ENCODE results near the gene RLN1.
"Not testable (repeated sequence)": the region's sequence is repeated elsewhere in the genome, so short reads cannot be mapped to it uniquely, and the experiment has no call there.

RLN1 gene, protein sequence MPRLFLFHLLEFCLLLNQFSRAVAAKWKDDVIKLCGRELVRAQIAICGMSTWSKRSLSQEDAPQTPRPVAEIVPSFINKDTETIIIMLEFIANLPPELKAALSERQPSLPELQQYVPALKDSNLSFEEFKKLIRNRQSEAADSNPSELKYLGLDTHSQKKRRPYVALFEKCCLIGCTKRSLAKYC

DNA sequence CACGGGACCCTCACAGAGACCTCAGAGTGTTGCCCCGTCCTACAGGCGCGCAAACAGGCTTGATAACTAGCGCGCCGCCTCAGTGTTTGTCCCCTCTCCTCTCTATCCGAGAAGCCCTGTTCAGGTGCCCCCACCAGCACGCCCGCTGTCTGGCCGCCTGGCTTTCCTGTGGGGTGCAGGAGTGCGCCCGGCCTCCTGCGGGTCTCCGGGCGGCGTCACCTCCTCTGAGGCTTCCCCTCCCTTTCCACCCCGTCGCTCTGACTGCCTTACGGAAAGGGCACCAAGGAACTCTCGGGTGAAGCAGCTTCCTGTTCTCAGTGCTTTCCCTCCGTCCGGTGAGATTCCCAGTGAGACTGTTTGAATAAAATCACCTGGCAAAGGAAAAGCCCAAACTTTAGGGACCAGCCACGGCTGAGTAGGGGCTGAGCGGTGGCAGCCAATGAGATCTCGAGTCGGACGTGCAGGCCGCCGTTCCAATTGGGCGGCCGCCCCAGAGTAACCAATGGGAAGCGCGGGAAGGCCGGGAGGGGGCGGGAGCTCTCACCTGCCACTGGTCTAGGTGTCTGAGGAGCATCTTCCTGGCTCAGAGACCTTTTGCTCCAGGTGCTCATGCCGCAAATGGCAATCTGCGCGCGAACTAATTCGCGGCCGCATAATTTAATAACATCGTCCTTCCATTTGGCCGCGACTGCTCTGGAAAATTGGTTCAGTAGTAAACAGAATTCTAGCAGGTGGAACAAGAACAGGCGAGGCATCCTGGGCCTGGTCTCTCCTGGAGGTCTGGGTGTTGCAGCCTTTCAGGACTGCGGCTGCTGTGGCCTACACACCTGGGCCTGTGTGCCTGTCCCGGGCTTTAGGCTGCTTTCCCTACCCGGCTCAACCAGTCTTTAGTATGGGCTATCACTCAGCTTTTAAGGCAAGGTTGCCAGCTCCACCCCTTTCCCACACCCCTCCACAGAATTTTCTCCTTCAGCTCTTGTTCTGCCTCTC lies at the start of gene RLN1:
Gene RLN1 (minus strand): TSS at position 885 of the 990 bp plus-strand sequence. CDS start 130 bp downstream, at position 755.
- not testable (repeated sequence) for DNase-seq

DNA sequence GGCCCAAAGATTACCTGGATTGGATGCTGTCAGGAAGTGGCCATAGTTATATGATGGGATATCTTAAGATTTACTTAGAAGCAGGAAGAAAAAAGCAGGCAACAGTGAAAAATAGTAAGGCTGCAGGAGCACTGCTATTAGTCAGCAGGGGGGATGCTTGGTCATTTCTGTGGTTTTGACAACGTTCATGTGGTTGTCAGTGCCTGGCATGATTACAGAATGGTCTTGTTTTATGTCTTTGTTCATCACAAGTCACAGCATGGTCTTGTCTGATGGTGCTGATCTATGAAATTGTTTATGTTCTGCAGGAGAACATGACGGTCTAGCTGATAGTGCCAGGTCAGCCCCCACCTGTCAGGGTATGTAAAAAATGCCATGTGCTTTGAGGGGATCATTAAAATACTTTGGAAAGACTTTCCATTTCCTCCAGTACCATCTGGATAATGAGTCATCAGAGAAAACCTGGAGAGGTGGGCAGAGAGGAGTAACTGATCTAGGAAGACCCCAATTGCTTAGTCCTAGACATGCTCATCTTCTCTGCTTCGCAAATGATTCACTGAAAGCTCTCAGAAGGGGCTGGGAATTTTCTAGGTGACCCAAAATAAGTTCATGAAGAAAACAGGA lies 49.5 kb upstream of the RLN1 start:
- DNase-seq: no peak

DNA sequence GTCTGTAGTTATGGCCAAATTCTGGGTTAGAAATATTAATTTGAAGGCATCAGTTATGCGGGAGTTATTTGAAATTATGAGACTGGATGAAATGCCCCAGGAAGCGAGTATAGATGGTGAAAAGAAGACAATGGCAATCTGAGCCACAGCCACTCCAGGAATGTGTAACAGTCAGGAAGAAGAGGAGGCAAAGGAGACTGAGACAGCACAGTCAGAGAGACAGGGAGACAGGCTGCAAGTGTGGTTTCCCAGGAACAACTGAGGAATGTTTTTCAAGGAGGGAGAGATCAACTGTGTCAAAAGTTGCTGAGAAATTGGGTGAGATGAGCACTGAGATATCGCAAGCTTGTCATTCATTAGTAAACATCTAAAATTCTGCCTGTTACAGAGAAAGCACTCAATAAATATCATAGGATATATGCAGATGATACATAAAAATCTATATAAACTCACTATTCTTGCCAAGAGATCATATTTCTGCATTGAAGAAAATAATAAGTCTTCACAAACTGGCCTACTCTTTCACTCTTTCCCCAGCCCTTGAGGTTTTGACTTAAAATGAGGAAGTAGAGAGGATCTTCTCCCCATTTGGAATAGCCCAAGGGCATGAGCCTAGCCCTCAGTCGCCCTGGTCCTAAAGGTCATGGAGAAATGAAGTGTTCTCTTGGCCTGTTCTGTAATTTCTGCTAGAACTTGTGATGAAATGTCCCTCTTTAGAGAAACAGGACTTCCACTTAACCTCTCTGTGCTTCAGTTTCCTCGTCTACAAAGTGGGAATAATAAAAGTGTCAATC lies 48.5 kb upstream of the RLN1 start:
- peak; percentile 1 to 10 for DNase-seq

- no peak for DNase-seq
Observed at GRCh38 chr9:5384436-5384835, 44.8 kb upstream of the RLN1 start.

DNA sequence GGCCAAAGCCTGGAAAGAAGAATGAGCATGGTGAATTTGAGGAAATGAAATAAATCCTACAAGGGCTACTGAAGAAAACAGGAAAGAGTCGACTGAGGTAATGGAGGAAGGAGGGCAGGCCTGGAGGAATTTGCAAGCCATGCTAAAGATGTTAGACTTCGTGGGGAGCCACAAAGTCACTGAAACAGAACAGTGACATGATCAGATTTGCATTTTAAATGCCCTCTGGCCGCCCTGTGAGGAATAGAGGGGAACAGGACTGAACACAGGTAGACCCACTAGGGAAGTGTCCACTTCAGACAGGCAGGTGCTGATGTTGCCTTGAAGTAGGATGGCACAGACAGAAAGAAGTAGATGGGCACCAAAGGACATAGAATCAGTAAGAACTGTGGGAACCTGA lies 42.8 kb upstream of the RLN1 start:
- no peak for DNase-seq

- no peak for DNase-seq
Observed at GRCh38 chr9:5375790-5376477, 36.3 kb upstream of the RLN1 start.

DNA sequence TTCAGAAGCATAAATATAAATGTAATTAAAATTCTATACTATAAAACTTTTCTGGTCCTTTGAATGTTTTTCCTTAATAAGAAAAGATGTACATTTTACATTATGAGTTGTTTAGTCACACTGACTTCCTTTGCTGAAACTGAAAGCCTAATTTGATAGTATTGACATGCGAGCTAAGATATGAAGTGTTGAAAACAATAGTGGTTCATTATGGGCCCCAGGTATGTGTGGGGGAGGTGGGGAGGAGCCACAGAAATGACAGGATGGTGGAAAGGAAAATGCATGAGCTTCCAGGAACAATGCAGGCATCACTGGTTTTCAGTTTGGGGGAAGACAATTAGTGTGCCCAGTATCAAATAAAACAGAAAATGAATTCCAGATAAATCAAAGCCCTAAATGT lies 35.4 kb upstream of the RLN1 start:
- DNase-seq: no peak

DNA sequence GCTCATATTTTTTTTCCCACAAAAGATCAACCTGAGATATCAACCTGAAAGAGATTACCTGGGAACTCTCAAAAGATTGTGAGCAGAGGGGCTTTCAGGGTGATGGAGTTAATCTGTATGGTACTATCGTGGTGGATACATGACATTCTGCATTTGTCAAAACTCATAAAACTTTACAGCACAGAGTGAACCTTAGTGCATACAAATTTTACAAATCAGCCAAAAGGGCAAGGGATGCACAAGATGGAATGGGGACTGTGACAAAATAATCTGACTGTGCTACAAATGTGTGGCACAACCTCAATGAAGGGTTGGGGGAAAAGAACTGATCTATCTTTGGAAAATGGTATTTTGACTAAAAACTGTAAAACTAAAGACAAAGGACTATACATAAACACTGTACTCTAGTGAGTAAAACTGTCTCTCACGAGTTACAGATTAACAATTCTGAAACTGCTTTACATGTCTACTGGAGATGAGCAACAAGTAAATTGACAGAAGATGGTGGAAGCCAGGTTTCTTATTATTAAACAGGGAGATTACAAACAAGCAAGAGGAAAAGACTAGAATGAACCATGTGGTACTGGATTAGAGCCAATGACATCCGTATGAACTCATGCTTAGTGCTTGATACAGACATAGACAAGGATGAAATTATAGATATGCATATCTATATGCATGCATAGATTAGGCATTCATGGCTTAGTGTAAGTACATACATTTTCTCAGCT lies 24.8 kb upstream of the RLN1 start:
- no peak for DNase-seq

DNA sequence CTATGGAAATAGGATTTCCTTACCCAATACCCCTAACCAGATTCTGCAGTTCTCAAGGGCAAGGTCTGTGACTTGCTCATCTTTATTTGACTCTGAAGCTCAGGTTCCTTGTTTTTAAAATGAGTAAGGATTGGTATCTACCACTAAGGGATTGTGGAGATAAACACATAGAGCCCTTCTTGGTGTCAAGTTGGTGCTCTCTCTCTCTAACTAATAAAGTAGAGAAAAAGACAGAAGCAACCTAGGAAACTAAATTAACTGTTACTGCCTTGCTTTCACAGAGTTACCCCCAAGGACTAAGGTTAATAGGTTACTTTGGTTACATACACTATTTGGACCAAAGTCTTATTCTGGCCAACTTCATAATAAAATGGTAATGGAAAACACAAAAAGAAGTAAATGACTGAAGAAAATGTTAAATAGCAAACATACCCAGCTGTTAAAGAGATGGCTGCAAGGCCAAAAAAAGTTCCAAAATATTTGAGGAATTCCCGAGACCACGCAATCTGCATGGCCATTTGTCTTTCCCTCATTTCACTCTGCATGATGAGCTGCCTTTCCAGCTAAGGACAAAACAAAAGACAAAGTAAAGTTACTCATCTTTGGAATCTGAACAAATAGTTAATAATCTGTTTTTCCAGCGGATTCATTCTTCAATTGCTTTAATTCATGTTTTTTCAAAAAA lies 21.8 kb upstream of the RLN1 start:
- no peak for DNase-seq

GRCh38 chr9:5360341-5360740 lies 20.7 kb upstream of the RLN1 start:
- no peak for DNase-seq

- DNase-seq: no peak
Observed at GRCh38 chr9:5357431-5358105, 17.9 kb upstream of the RLN1 start.

GRCh38 chr9:5355817-5356216 lies 16.1 kb upstream of the RLN1 start:
- no peak for DNase-seq

DNA sequence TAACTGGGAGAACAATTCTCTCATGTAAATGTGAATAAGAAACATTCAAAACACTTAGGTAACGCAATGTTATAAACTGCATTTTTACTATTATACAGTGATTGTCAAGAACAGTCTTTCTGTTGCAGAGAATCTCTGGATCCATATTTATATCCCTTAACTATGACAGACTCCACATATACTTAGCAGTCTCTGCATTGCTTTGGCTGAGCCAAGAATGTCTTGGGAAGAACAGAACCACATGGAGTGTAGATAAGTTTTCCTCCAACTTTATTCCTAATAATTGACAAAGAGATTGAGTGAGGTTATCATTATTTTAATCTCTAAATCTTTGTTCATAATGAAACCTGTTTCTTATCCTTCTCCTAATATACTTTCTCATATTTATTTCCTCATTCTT lies 15.6 kb upstream of the RLN1 start:
- no peak for DNase-seq

DNA sequence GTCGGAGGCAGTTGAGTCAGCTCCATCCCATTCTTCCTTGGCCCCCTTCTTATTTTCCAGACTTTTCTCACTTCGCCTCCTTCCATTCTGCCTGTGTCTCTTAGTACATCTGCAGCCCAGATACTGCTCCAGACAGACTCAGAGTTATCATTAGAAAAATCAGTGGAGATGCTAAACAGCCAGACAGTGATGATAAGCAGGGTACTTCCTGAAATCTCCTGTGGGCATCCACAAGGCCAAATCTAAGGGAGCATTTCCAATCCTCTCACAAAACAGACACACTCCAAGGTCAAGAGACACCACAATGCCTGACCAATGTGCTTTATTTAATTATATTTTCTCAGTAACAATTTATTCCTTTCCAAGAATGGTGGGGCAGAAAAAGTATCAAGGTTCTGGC lies 14.5 kb upstream of the RLN1 start:
- no peak for DNase-seq

DNA sequence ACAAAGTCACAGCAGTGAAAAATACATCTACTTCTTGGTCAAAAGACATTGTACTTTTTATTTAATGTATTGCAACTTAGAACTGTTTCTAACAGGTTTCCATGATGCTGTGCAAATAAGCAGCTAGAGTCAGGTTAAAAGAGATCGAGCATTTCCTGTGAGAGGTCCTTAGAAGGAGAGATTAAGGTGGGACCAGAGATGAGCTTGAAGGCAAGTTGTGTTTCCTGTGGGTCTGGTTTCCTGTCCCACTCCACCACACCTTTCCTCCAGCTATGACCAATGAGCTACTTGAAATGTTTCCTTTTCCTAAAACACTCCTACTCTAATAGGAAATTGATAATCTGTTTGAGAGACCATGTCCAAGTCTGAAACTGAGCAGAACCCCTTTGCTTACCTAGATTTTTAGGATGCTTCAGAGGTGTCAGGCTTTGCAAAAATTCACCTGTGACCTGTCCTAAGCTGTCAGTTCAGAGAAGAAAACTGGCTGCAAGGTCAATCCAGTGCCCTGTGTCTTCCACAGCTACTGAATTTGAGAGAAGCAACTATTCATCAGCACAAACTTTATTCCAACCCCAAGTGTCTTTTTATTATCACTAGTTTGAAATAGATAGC lies 13.1 kb upstream of the RLN1 start:
- no peak for DNase-seq

DNA sequence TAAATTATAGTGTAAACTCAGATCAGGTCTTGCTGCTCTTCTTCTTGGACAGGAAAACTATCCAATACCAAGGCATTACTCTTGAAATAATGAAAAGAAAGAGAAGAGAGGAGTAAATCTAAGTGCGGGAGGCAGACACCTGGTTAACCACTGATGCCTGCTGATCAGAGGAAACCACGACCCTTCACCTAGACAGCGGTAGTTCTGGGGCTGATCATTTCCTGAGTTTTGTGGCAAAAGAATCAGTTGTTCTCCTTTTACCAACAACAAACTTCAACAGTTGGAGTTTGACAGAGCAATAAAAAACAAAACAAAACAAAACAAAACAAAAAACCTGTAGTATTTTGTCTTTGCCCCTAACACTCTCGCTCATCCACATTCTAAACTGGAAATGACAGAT lies 3.0 kb downstream of the RLN1 start:
- no peak for DNase-seq

- not testable (repeated sequence) for DNase-seq
Observed at GRCh38 chr9:5331276-5331675, 8.4 kb downstream of the RLN1 start.

DNA sequence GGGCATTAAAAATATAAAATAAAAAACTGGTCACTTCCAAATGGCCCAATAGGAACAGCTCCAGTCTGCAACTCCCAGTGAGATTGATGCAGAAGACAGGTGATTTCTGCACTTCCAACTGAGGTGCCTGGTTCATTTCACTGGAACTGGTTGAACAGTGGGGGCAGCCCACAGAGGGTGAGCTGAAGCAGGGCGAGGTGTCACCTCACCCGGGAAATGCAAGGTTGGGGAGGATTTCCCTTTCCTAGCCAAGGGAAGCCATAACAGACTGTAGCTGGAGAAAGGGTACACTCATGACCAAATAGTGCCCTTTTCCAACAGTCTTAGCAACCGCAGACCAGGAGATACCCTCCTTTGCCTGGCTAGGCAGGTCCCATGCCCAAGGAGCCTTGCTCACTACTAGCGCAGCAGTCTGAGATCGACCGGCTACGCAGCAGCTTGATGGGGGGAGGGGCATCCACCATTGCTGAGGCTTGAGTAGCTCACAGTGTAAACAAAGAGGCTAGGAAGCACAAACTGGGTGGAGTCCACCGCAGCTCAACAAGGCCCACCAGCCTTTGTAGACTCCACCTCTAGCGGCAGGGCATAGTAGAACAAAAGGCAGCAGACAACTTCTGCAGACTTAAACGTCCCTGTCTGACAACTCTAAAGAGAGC lies 12.7 kb downstream of the RLN1 start:
- no peak for DNase-seq

GRCh38 chr9:5326187-5326586 lies 13.5 kb downstream of the RLN1 start:
- no peak for DNase-seq
